Measurements from ENCODE around the gene NGFR.

DNA sequence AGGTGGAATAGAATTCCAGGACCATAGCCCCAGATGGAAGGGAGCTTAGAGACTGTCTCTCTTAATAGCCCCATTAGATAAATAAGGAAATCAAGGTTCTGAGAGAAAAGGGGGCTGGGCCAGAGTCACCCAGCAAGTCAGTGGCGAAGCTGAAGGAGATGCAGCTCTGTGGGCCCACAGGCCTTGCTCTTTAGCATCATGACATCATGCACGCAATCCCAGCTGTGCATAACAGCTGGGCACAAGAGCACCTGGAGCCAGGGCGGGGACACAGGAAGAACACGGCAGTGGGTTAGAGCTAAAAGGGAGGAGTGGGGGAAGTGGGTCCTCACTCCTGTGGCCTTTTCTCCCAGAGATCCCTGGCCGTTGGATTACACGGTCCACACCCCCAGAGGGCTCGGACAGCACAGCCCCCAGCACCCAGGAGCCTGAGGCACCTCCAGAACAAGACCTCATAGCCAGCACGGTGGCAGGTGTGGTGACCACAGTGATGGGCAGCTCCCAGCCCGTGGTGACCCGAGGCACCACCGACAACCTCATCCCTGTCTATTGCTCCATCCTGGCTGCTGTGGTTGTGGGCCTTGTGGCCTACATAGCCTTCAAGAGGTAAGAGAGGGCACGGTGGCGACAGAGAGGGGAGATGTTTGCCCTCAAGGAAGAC, 15.1 kb downstream of the NGFR start:
- TF ChIP-seq, protein P1, sequence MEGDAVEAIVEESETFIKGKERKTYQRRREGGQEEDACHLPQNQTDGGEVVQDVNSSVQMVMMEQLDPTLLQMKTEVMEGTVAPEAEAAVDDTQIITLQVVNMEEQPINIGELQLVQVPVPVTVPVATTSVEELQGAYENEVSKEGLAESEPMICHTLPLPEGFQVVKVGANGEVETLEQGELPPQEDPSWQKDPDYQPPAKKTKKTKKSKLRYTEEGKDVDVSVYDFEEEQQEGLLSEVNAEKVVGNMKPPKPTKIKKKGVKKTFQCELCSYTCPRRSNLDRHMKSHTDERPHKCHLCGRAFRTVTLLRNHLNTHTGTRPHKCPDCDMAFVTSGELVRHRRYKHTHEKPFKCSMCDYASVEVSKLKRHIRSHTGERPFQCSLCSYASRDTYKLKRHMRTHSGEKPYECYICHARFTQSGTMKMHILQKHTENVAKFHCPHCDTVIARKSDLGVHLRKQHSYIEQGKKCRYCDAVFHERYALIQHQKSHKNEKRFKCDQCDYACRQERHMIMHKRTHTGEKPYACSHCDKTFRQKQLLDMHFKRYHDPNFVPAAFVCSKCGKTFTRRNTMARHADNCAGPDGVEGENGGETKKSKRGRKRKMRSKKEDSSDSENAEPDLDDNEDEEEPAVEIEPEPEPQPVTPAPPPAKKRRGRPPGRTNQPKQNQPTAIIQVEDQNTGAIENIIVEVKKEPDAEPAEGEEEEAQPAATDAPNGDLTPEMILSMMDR (conservative IDR thresholded peaks at IDR 0.05; ENCODE audit: low read length): no peak
- TF ChIP-seq EZH2phosphoT487 (IDR thresholded peaks at IDR 0.05; ENCODE audit: borderline replicate concordance, low read depth, low read length): no peak

Measured in OCI-LY7 (cell line).